ENCODE measurements around the gene ALDH1L1.

DNA sequence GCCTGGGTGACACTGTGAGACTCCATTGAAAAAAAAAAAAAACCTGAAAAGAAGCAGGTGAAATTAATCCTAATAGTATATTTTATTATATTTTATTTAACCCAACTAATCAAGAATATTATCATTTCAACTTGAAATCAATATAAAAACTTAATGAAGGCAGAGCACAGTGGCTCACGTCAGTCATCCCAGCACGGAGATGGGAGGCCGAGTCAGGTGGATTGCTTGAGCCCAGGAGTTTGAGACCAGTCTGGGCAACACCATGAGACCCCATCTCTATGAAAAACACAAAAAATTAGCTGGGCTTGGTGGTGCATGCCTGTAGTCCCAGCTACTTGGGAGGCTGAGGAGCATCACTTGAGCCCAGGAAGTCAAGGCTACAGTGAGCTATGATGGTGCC lies 63.2 kb downstream of the ALDH1L1 start:
- TF ChIP-seq GATA2 (IDR thresholded peaks at IDR 0.05; ENCODE audit: low read depth, low read length), result no peak
- no peak for TF ChIP-seq GATA3 (IDR thresholded peaks at IDR 0.05; ENCODE audit: low read depth, low read length)
